ENCODE measurements around the gene NNMT. TPM values are rescaled to one million over a fixed set of nuclear protein-coding genes. Genes with fewer than 3 reads are reported as not detected.
A peak's percentile ranks its signal among the peaks of the same experiment; 100 is the strongest.

NNMT gene
- total RNA-seq, 2 donors from 2014 or later = 83.7 to 240 TPM

DNA sequence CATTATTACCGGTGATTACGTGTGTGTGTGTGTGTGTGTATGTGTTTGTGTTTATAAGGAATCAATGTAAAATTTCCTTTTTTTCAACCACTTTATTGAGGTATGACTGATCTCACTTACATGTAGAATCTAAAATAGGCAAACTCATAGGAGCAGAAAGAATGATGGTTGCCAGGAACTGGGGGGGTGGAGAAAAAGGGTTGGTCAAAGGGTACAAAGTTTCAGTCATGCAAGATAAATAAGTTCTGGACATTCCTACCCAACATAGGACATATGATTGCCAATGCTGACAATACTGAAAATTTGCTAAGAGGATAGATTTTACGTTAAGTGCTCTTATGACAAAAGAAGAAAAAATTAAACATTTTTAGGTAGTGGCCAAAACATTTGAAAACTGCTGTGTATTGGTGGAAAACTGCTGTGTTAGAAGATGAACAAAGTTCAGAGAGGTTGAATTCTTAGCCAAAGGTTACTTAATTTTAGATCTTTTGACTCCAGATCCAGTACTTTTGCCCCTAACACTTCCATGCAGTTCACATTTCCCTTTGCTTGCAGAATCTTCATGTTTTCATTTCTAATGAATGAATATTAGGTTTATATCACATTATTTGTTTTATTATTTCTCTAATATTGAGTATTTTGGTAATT, 49.5 kb downstream of the NNMT start:
- H3K4me3 ChIP-seq = no peak overlapping the region
- H3K36me3 ChIP-seq = no peaks in the 10 kb centered on the region
- TF ChIP-seq, protein P1, sequence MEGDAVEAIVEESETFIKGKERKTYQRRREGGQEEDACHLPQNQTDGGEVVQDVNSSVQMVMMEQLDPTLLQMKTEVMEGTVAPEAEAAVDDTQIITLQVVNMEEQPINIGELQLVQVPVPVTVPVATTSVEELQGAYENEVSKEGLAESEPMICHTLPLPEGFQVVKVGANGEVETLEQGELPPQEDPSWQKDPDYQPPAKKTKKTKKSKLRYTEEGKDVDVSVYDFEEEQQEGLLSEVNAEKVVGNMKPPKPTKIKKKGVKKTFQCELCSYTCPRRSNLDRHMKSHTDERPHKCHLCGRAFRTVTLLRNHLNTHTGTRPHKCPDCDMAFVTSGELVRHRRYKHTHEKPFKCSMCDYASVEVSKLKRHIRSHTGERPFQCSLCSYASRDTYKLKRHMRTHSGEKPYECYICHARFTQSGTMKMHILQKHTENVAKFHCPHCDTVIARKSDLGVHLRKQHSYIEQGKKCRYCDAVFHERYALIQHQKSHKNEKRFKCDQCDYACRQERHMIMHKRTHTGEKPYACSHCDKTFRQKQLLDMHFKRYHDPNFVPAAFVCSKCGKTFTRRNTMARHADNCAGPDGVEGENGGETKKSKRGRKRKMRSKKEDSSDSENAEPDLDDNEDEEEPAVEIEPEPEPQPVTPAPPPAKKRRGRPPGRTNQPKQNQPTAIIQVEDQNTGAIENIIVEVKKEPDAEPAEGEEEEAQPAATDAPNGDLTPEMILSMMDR (IDR thresholded peaks at IDR 0.05) = no peak
- DNase-seq (ENCODE audit: low spot score) = no peak
- H3K27me3 ChIP-seq = no peaks in the 10 kb centered on the region
- H3K4me1 ChIP-seq = peaks cover 0 to 2% of the 10 kb centered on the region in 2 donors
- H3K9me3 ChIP-seq = no peaks in the 10 kb centered on the region
- H3K27ac ChIP-seq = no peak overlapping the region

DNA sequence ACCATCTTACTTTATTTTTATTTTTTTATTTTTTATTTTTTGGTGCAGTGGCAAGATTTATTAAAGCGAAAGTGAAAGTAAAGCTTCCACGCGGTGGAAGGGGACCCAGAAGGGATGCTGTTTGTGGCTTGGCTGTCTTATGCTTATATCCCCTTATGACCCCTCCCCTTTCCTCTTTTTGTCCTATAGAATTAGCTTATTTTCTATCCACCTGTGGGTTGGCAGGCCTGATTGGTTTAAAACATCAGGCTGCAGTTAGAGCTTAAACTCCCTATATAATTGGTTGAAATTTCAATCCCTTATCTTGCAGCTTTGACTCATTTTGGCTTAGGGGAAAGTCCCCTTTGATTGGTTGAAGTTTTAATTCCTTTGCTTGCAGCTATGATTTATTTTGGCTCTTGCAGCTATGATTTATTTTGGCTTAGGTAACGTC, 50.5 kb downstream of the NNMT start:
- no peaks in the 10 kb centered on the region for H3K36me3 ChIP-seq
- DNase-seq (ENCODE audit: low spot score) = no peak
- H3K9me3 ChIP-seq = no peaks in the 10 kb centered on the region
- no peaks in the 10 kb centered on the region for H3K4me1 ChIP-seq
- TF ChIP-seq, protein P1 (IDR thresholded peaks at IDR 0.05) = no peak
- no peak overlapping the region for H3K4me3 ChIP-seq
- H3K27ac ChIP-seq = no peak overlapping the region
- H3K27me3 ChIP-seq = no peaks in the 10 kb centered on the region

DNA sequence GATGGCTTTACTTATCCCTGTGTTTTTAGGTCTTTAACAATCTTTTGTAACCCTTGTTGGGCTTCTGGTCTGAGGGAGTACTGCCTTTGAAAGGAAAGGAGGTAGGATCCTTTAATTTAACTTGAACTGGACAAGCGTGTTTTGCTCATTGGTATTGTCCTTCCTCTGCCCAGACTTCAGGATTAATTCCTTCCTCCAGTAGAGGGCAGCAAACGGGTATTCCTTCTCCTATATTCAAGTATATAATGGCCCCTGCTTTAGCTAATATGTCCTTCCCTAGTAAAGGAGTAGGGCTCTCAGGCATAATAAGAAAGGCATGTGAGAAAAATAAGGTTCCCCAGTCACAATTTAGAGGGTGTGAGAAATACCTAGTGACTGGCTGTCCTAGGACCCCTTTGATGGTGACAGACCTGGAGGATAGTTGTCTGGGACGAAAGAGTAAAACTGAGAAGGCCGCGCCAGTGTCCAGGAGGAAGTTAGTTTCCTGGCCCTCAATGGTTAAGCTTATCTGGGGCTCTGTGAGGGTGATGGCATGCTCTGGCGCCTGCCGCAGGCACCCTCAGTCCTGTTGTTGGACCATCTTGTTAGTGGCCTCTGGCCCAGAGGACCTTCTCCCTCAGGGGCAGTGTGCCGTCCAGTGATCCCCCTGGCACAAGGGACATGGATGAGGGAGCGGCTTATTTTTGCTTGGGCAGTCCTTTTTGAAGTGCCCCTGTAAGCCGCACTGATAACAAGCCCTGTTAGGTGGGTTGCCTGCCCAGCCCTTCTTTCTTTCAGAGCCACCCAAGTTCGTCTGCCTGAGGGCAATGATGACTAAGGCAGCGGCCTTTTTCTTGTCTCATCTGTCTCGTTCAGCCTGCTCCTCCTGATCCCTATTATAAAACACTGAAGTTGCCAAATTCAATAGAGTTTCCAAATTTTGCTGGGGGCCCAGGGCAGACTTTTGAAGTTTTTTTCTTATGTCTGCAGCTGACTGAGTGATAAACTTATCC, 52.3 kb downstream of the NNMT start:
- Histone ChIP-seq H3K4me1 (no peaks in the 10 kb centered on the region), H3K9me3 (no peaks in the 10 kb centered on the region), H3K27ac (no peak overlapping the region), H3K27me3 (no peaks in the 10 kb centered on the region), H3K36me3 (no peaks in the 10 kb centered on the region), H3K4me3 (no peak overlapping the region)
- no peak for DNase-seq (ENCODE audit: low spot score)
- TF ChIP-seq, protein P1 (IDR thresholded peaks at IDR 0.05) = peak; percentile 47 to 71

DNA sequence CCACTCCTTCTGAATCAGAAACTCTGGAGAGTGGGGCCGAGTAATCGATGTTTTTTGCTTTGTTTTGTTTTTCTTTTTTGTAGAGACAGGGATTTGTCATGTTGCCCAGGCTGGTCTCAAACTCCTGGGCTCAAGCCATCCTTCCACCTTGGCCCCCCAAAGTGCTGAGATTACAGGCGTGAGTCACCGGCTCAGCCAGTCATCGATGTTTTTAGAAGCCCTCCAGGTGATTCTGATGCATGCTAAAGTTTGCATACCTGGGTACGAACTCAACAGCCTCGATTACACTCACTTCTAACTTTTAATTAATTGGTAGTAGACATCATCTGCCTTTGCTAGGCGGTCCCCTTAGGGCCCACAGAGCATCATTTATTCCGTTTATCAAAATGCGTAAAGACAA, 53.8 kb downstream of the NNMT start:
- H3K36me3 ChIP-seq = no peaks in the 10 kb centered on the region
- no peak overlapping the region for H3K4me3 ChIP-seq
- no peak overlapping the region for H3K27ac ChIP-seq
- no peaks in the 10 kb centered on the region for H3K4me1 ChIP-seq
- TF ChIP-seq, protein P1 (IDR thresholded peaks at IDR 0.05) = no peak
- H3K9me3 ChIP-seq = no peaks in the 10 kb centered on the region
- H3K27me3 ChIP-seq = no peaks in the 10 kb centered on the region
- no peak for DNase-seq (ENCODE audit: low spot score)

DNA sequence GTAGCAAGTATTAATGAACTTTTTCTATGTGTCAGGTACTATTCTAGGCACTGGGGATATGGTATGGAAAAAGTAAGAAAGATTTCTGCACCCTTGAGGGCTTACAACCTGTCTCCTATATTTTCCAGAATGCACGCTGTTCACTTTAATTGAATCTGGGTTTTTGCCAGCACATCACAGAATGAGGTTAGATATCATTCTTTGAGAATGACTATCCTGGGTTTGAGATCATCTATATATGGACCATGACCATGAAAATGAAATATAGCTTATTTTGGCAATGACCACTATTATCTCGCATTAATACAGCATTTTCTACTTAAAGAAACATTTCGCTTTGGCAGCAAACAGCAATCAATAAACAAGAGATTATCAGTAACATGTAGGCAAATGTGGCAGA, 57.2 kb downstream of the NNMT start:
- Histone ChIP-seq H3K4me1 (no peaks in the 10 kb centered on the region), H3K27me3 (no peaks in the 10 kb centered on the region), H3K27ac (no peak overlapping the region), H3K36me3 (no peaks in the 10 kb centered on the region), H3K4me3 (no peak overlapping the region), H3K9me3 (no peaks in the 10 kb centered on the region)
- DNase-seq (ENCODE audit: low spot score) = no peak
- TF ChIP-seq, protein P1 (IDR thresholded peaks at IDR 0.05) = no peak

Measured in right atrium auricular region (tissue), 2 donors.